Erythroblast (primary cell): ENCODE data around the gene ZNF738.

Experiments
- GATA1 ChIP-seq: IDR thresholded peaks from 2 replicates; pipeline ENCODE4 v1.6.1; 2011; ENCODE audit warnings: low read depth, mild to moderate bottlenecking, control low read depth, low read length, moderate library complexity
- POLR2A ChIP-seq: IDR thresholded peaks from 2 replicates; pipeline ENCODE4 v1.6.1; 2011; ENCODE audit warnings: mild to moderate bottlenecking, low read length

- TF ChIP-seq POLR2A, result peak; percentile 89
- TF ChIP-seq GATA1, result no peak
These were observed 29.8 kb upstream of the ZNF738 start, which contains the start of gene ZNF708 for GRCh38 chr19:21328885-21329605.
